HuH-7.5 (cell line): ENCODE measurements around the gene DIAPH3.

Experiments used
- DNase-seq: peaks from one replicate; pipeline ENCODE4 v3.0.0; 2011; ENCODE audit warnings: low spot score

DIAPH3 gene

GRCh38 chr13:59861676-59862075 lies 302.1 kb downstream of the DIAPH3 start:
- no peak for DNase-seq

GRCh38 chr13:59856281-59856810 lies 307.4 kb downstream of the DIAPH3 start:
- no peak for DNase-seq

DNA sequence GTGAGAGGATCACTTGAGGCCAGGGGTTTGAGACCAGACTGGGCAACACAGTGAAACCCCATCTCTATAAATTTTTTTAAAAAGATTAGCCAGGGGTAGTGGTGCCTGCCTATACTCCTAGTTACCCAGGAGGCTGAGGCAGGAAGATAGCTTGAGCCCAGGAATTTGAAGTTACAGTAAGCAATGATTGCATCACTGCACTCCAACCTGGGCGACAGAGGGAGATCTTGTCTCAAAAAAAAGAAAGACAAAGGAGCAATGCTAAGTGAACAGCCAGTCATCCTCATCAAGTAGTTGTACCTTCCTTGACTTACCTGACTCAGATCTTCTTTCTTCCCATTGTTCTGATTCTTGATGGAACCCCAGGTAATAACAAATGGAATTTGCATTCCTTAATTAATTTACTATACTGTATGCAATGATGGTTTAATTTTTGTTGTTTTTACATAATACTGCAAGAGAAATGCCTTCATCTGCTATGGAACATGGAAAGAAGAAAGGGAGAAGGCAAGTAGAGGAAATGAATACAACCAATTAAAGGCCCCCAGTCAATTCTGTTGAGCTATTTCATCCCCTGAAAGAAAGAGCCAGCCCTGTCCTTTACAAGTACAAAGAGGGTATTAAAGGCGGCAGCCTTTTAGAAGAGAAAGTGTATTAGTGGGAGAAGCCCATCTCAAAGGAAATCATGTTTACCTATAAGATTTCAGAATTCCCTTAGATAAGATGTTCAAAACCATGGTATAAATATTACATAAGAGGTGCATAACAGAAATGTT lies 316.7 kb downstream of the DIAPH3 start:
- DNase-seq = no peak

- DNase-seq = no peak
Observed at GRCh38 chr13:59843040-59843439, 320.7 kb downstream of the DIAPH3 start.

GRCh38 chr13:59842507-59842906 lies 321.2 kb downstream of the DIAPH3 start:
- no peak for DNase-seq

DNA sequence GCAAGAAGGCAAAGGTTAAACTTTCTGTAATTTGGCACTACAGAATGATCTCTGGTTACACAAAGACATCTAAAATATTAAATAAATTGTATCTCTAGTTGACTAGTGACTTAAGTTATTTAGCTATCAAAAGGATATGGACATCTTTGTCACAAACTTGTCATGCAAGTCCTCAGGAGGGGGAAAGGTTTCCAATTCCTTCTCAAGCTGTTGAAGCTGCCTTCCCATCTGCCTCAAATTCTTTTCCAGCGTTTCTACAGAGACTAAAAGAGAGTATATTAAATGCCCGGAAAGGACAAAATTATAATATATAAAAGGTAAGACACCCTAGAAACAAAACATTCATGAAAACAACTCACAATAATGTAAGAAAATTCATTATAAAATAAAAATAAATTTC lies 324.5 kb downstream of the DIAPH3 start:
- no peak for DNase-seq

DNA sequence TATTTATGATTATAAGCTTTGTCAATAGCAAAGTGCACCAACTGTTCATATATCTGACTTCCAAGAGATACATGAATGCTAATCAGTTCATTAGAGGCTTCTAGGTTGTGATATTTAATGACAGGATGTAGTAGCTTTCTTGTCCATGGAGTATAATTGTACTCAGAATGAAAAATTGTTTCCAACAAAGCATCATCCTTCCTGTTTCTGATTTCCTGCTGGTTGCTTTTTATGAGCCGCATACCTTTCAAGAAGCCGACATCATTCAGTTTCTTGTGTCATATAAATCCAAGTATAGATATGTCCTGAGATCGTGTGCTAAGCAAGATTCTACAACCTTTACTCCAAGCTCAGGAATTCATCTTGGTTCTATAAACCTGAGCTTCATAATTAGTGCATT lies 326.6 kb downstream of the DIAPH3 start:
- DNase-seq = no peak

DNA sequence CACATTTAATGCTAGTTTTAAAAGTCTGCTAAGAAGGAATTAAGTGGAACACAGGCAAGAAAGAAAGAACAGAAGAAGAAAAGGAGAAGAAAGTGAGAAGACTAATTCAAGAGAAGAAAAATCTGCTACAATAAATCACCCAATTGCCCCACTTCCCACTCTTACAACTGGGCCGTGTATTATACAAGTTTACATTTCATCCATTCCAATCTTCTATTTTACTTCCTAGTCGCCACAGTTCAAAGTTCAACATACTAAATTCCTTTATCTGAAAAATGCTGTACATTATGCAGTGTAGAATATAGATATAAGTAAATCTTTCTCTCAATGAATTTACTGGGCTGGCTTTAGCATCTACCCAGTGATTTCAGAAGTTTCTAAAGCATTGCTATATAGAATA lies 328.2 kb downstream of the DIAPH3 start:
- no peak for DNase-seq

DNA sequence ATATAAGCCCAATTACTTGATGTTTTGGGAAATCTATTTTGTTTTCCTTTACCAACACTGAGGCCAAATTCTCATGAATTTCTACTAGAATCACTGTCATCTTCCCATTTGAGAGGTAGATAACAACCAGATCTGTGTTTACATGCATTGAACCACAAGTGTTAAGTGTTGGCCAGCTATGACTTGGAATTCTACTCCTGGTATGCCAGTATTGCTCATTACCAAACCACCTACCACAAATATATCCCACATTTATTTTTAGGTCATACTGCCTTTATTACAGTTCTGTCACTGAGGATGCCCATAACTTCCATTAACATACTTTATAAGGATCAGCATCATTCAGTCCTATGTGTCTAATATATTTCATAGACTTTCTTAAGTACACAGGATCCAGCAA lies 328.9 kb downstream of the DIAPH3 start:
- no peak for DNase-seq

- DNase-seq = no peak
Observed at GRCh38 chr13:59829690-59830089, 334.0 kb downstream of the DIAPH3 start.

GRCh38 chr13:59823486-59823885 lies 340.2 kb downstream of the DIAPH3 start:
- no peak for DNase-seq

DNA sequence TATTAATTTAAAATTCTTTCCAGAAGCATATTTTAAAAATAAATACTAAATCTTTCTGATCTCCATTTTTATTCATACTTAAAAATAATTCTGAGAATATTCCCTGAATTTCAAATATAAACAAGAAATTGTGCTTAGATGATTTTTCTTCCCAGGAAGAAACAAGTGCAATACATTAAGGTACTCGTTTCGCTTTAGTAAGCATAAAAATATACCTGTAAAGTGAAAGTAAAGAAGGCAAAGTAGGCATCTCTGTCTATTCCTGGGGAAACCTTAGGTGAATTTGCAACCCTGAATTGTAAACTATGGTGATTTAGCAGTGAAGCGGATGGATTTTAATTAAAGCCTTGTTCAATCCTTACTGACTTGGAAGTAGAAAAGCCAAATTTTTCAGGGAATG lies 354.2 kb downstream of the DIAPH3 start:
- DNase-seq = no peak

GRCh38 chr13:59806801-59807200 lies 356.9 kb downstream of the DIAPH3 start:
- no peak for DNase-seq

GRCh38 chr13:59801107-59801880 lies 362.4 kb downstream of the DIAPH3 start:
- no peak for DNase-seq

DNA sequence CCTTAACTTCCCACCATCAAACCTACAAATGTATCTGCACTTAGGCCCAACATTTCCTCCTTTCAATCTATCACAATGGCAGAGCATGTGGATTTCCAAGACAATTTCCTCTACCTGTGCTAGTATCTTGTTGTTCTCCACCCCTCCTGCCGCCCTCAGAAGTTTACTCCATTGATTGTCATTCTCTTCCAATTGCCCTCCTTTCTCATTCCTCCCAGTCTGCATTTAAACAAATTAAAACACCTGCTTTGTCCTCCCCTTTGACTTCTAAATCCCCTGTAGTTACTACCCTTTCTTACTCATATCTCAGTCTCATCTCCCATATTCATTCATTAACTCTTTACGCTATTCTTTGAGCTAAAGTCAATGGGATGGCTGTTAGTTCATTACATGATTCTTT lies 370.6 kb downstream of the DIAPH3 start:
- DNase-seq = no peak

DNA sequence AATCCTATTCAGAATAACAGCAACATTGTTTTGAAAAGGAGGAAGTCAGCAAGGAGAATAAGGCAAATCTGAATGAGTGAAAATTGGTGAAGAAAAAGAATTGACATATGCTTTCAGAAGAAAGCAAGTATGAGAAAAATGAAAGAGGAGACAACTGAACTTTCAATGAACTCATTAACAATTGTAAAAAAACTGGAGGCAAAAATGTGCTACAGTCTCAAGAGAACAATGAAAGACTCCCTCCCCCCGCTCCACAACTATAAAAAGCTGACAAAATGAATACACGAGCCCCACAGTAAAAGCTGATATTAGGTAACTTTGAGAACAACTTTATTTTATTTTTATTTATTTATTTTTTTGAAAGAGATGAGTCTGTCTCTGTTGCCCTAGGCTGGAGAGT lies 373.1 kb downstream of the DIAPH3 start:
- DNase-seq = no peak

DNA sequence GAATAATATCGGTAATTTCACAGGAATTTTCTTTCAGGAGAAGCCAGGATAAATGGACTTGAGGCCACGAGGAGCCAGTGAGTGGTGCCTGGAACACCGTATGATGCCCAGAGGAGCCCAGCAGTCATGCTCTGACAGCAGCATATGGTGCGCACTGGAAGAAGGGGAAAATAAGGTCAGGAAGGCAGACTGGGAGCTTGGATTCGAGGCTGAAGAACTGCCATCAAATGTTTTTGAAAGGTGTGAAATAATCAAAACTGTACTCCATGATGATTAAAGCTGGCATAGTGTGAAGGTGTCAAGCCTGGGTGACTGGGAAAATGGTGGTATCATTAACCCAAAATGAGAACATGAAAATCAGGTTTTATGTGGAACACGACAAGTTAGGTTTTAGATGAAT lies 374.2 kb downstream of the DIAPH3 start:
- no peak for DNase-seq

DNA sequence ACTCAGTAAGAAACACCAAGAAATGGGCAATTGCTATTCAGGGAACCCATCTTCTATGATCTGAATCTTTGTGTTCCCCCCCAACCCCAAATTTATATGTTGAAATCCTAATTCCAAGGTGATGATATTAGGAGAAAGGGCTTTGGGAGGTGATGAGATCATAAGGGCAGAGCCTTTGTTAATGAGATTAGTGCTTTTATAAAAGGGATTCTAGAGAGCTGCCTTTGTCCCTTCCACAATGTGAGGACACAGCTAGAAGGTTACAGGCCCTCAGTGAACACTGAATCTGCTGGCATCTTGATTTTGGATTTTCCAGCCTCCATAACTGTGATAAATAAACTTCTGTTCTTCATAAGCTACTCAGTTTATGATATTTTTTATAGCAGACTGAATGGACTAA lies 376.0 kb downstream of the DIAPH3 start:
- no peak for DNase-seq

GRCh38 chr13:59782696-59783095 lies 381.0 kb downstream of the DIAPH3 start:
- DNase-seq = no peak

- DNase-seq = no peak
Observed at GRCh38 chr13:59780058-59780457, 383.7 kb downstream of the DIAPH3 start.

DNA sequence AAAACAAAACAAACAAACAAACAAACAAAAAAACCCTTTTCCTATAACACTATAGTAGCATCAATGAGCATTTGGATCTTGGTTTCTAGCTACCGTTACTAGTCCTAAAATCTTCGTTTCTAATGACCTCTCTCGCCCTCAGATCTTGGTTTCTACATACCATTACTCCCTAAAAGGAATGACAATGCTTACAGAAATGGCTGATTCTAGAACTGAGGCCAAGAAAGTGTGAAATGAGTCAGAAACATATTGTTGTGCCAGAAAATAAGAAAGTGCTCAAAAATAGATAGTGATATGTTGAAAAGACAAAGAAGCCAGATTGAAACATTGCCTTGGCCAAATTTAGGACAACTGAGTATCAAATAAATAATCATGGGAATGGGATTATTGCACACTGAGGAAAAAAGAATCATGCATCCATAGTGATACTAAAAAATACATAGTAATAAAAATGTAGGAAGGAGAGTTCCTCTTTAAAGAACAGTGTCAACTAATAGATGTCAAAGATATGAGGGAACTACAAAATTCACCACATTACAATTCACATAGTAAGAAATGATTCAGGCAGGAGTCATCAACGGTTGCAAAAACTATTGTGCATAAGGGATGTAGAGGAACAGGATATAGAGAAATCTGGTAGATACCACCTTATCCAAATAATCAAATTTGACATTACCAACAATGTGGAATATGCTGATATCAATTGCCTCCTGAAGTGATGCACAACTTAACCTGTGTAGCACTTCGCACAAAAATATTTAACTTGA lies 386.6 kb downstream of the DIAPH3 start:
- no peak for DNase-seq

- DNase-seq = no peak
Observed at GRCh38 chr13:59774491-59774971, 389.2 kb downstream of the DIAPH3 start.
